Activated gamma-delta T cell treated with anti-CD3 and anti-CD28 coated beads, Interleukin-2, amount 50 U/mL, for 16 hours (primary cell): Measurements from ENCODE around the gene RPL22L1.
"Not testable (repeated sequence)": the region's sequence is repeated elsewhere in the genome, so short reads cannot be mapped to it uniquely, and the experiment has no call there.

Source experiments
- DNase-seq: peaks from one replicate; pipeline ENCODE4 v3.0.0-alpha.2; 2020; ENCODE audit warnings: low read depth

Gene RPL22L1

DNA sequence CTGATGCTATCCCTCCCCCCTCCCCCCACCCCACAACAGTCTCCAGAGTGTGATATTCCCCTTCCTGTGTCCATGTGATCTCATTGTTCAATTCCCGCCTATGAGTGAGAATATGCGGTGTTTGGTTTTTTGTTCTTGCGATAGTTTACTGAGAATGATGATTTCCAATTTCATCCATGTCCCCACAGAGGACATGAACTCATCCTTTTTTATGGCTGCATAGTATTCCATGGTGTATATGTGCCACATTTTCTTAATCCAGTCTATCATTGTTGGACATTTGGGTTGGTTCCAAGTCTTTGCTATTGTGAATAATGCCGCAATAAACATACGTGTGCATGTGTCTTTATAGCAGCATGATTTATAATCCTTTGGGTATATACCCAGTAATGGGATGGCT is 8.7 kb upstream of the RPL22L1 start:
- not testable (repeated sequence) for DNase-seq

DNA sequence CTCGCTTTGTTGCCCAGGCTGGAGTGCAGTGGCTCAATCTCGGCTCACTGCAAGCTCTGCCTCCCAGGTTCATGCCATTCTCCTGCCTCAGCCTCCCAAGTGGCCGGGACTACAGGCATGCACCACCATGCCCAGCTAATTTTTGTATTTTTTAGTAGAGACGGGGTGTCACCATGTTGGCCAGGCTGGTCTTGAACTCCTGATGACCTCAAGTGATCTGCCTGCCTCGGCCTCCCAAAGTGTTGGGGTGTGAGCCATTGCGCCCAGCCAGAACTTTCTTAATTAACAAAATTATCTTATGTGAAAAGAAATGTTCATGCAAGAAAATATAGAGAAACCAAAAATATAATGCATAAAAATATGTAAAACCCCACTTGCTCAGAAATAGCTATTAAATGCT is 7.3 kb upstream of the RPL22L1 start:
- DNase-seq: not testable (repeated sequence)

GRCh38 chr3:170876537-170876936 is 6.5 kb upstream of the RPL22L1 start:
- no peak for DNase-seq

- no peak for DNase-seq
These were observed 780 bp downstream of the RPL22L1 start for GRCh38 chr3:170869239-170869590.

- no peak for DNase-seq
These were observed 1.3 kb downstream of the RPL22L1 start for GRCh38 chr3:170868577-170869238.

- DNase-seq: no peak
These were observed 2.7 kb downstream of the RPL22L1 start for GRCh38 chr3:170867143-170867937.

DNA sequence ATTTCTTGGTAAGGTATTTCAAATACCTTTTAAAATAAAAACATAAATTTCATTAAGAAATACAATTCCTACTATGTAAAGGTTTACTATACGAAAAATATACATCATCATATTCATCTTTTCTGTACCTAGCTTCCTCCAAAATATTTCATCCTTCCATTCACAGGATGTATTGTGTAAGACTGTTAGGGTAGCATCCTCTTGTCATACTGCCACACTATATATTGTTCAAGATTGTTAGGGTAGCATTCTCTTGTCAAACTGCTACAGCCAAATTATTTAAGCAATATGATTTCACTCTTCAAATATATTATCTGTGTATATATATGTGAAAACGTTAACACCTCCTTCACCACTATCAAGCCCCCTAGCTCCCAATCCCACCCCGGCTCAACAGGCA is 3.5 kb downstream of the RPL22L1 start:
- no peak for DNase-seq

DNA sequence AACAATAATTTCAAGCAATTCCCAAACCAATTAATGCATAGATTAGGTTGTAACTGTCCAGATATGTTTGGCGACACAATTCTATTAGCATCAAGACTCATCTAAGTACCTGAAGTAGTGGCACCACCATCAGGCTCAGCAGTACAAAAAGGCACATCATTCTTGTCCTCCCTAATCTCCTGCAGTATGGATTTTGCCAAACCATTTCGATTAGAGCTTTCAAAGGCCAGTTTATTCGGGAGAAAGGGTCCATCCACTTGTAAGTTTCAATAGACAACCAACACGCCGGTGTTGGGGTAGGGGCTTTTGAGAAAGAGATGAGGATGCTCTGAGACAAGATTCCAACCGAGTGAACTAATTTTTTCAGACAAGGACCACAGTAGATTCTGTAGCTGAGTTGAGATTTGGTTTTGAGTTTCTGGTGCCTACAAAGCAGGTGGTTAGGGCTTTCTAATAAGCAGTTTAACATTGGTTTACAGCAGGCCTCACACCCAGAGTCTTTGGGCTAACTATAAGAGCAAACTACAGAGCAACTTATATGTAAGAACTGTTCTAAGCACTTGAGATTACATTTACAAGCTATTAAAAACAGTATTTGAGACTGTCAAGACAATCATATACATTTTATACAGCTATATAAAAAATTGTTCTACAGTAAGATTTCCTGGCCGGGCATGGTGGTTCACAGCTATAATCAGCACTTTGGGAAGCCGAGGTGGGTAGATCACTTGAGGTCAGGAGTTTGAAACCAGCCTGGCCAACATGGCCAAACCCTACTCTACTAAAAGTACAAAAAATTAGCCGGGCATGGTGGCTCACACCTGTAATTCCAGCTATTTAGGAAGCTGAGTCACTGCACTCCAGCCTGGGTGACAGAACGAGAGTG is 4.5 kb downstream of the RPL22L1 start:
- no peak for DNase-seq

DNA sequence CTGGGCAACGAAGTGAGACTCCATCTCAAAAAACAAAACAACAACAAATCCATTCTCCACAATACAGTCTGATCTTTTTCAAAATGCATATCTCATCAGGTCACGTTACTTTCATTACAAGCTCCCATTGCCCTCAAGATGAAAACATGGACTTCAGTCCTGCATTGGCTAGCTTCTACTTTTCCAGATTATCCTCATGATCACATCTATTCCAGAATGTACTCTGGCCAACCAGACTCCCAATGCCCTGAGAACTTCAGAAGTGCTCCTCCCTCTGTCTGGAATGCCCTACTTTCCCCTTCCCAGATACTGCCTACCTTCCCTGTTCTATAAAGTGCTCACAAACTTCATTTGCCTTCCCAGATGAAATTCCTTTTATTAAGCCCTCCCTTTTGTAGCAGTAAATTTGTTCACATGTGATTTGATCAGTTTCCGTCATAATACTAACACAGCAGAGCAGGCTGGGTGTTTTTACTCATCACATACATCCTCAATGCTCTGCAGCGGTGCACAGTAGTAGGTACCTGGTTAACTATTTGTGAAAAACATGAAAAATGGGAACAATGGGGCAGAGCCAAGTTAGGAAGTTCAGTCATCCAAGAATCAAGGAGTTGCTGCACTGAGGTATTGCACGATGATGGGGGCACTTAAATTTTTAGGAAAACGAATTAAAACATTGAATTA is 5.3 kb downstream of the RPL22L1 start:
- no peak for DNase-seq

DNA sequence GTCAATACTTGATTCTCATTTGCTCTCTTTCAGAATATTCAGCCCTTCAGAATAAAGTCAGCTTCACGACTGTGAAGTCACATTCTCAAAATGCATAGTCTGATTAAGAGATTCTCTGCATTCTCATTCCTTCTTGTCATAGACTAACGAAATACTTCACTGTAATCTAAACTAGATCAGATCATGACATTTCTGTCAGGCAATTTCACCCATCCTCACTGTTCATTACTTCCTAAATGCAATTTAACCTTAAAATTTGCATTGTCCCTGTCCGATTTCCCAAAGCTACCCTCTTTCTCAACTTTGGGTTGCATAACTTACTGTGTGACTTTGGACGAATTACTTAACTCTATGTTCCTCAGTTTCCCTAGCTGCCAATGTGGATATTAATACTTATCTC is 6.2 kb downstream of the RPL22L1 start:
- no peak for DNase-seq

GRCh38 chr3:170862618-170863374 is 7.2 kb downstream of the RPL22L1 start:
- DNase-seq: no peak

DNA sequence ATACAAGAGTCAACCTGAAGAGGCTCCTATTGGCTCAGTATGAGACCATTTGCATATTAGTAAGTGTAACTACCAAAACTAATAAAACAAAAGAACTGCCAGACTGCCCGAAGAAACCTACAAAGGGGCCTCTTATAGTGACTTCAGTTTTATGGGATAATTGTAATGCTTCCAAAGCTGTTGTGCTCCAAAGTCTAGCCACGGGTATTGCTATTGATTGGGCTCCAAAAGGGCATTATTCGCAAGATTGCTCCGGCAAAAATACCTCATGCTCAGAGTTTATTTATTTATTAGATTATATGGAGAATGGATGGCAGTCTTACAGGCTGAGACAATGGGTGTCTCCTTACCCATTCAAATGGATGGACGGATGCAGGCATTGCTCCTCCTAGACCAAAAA is 11.4 kb downstream of the RPL22L1 start:
- DNase-seq: no peak

DNA sequence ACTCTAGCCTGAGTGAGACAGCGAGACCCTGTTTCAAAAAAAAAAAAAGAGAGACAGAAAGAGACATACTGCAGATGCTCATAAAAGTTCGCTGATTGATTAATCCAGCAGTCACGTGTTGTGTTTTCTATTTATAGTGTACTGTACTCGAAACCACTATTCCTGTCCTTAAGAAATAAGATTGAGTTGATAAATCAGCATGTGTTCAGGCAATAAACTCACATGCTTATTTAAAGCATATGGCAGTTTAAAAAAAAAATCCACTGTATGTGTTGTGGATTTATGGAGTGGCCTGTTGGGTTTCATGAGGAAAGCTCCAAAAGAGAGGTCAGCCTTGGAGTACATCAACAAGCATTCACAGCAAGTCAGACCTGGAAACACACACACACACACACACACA is 17.7 kb downstream of the RPL22L1 start:
- DNase-seq: no peak

DNA sequence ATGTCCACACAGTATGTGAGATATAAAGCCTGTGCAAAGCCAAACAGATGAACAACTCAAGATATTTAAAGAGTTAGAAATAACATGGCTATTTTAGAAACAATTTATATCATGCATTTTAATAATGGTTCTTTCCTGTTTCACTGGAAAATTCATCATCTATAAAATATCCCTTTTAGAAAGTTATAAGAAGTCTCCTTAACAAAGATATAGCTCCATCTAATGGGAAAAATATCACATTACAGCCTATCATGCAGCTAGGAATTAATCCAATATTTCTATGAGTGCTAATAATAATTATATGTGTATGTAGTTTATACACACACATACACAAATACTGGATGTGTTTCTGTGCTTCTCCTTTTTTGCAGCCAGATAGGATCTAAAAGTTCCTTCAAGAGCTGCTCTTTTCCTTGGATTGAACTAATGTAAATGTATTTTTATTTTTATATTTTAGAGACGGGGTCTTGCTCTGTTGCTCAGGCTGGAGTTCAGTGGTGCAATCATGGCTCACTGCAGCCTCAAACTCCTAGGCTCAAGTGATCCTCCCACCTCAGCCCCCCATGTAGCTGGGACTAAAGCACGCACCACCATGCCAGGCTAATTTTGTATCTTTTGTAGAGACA is 21.6 kb downstream of the RPL22L1 start:
- DNase-seq: no peak

DNA sequence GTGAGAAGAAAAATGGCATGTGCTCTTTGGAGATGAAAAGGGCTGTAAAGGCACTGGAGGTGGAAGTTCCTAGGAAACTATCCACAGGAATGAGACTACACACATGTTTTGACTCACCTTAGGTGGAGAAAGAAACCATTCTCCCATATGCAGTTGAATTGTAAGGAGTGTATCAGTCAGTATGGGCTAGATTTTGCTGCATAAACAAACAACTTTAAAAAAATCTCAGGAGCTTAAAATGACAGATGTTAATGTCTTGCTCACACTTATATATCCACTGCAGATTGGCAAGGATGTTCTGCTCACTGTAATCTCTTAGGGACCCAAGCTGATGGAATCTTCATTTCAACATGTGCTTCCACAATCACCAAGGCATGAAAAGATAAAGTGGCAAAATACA is 25.6 kb downstream of the RPL22L1 start:
- no peak for DNase-seq

DNA sequence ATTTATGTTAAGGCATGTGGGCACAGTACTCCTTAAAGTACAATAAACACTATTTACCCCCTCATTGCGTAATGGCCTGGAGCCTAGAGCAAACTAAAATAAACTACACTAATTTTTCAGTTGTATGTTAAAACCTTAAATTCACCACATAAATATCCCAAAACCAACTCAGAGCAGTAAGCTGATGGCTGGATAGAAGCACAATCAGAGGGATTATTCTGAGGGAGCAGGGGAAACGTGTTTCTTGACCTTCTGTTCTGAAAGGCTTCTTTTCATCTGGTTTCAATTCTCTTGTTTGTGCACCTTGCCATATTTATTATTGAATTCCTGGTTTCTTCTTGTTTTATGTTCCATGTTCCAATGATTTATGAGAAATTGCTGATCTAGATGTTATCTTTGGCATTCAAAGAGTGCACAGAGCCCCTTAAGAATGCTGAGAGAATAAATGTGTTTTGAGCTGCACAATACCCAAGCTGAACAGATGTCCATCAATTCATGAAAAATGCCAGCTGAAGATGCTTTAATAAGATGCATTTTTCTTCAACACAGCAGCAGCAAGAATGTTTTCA is 29.6 kb downstream of the RPL22L1 start:
- DNase-seq: no peak

- DNase-seq: no peak
These were observed 30.4 kb downstream of the RPL22L1 start for GRCh38 chr3:170839518-170840100.

GRCh38 chr3:170836491-170836890 is 33.5 kb downstream of the RPL22L1 start:
- DNase-seq: no peak

- DNase-seq: no peak
These were observed 34.7 kb downstream of the RPL22L1 start for GRCh38 chr3:170835336-170835735.

- DNase-seq: no peak
These were observed 39.4 kb downstream of the RPL22L1 start for GRCh38 chr3:170830580-170830979.
